Panc1 (cell line): ENCODE data around the gene NPAS3.

ENCODE experiments used
- CTCF ChIP-seq: fragments of 450-650 bp; IDR thresholded peaks from 2 replicates; pipeline ENCODE4 v1.5.1; 2017; ENCODE audit warnings: mild to moderate bottlenecking
- POLR2AphosphoS5 ChIP-seq: IDR thresholded peaks from 2 replicates; pipeline ENCODE4 v1.6.1; 2012; ENCODE audit warnings: mild to moderate bottlenecking, low read depth, low read length, moderate library complexity
- TCF7L2 ChIP-seq: IDR thresholded peaks from 2 replicates; pipeline ENCODE4 v1.6.1; 2011; ENCODE audit warnings: mild to moderate bottlenecking, low read depth, low read length, inconsistent platforms

DNA sequence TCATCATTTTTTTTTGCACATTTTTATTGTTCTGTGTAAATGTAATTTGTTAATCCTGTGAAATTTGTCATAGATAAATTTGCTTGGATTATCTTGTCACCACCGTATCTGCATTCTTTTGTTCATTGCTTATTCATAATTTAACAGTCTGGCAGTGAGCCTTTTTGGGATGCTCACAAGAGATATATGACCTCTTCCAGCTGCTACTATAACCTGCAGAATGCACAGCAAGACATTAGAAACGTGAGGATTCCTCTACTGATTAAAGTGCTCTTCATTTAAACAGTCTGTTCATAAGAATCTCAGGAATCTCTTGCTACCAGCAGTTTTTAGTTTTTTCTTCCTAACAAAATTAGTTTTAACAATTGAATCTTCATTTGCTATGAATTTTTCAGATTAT is 9.1 kb downstream of the NPAS3 start:
- TF ChIP-seq CTCF = no peak
- no peak for TF ChIP-seq POLR2AphosphoS5
- TF ChIP-seq TCF7L2 = no peak
